C4-2B (cell line): Measurements from ENCODE around the gene OR6Q1.

ENCODE experiments used
- ZFX ChIP-seq: fragments of 450-650 bp; IDR thresholded peaks from 2 replicates; pipeline ENCODE4 v1.6.1; 2017
- TF ChIP-seq, protein P1 (sequence below): fragments of 450-650 bp; conservative IDR thresholded peaks from 2 replicates; pipeline ENCODE4 v1.5.1; 2017; ENCODE audit warnings: mild to moderate bottlenecking

DNA sequence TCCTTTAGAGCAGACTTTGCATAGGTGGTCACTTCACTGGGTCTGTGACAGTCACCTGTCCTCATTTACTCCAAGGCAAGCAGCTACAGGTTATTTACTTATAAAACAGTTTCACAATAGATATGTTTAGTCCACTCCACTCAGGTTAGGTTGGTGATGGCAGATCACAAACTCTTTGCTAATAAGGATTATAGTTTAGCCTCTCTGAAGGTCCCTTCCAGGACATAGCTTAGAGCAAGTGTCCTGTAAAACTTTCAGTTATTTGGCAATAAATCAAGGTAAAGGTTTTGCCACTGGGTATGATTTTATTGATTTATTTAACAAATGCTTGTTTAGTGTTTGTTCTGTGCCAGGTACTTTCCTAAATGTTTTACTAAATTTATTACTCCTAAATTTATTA lies 8.8 kb downstream of the OR6Q1 start:
- TF ChIP-seq, protein P1, sequence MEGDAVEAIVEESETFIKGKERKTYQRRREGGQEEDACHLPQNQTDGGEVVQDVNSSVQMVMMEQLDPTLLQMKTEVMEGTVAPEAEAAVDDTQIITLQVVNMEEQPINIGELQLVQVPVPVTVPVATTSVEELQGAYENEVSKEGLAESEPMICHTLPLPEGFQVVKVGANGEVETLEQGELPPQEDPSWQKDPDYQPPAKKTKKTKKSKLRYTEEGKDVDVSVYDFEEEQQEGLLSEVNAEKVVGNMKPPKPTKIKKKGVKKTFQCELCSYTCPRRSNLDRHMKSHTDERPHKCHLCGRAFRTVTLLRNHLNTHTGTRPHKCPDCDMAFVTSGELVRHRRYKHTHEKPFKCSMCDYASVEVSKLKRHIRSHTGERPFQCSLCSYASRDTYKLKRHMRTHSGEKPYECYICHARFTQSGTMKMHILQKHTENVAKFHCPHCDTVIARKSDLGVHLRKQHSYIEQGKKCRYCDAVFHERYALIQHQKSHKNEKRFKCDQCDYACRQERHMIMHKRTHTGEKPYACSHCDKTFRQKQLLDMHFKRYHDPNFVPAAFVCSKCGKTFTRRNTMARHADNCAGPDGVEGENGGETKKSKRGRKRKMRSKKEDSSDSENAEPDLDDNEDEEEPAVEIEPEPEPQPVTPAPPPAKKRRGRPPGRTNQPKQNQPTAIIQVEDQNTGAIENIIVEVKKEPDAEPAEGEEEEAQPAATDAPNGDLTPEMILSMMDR: no peak
- no peak for TF ChIP-seq ZFX
